Measurements from ENCODE around the gene CLEC19A.

DNA sequence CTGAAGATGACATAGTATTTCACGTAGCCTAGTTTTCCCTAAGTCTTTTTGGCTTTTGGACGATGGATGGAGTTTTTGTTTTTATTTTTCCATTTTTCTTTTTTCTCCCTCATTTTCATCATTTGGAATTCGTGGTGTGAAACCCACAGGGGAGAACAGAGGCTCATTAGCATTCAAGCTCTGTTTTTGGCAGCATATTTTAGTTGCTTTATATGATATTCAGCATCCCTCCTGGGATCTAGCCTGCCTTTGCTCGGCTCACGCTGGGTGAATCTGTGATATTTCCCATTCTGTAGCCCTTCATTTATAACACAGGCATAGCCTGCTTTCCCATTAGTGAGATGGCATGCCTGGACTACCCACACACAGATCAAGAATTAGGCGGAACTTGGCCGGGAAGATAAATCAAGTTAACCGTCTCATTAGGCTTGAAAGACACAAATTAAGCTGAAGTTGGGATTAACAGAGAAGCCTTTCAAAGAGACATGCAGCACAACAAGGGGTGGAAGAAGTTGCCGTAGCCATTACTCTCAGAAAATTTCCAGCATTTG is 20.1 kb upstream of the CLEC19A start:
- TF ChIP-seq, protein P1, sequence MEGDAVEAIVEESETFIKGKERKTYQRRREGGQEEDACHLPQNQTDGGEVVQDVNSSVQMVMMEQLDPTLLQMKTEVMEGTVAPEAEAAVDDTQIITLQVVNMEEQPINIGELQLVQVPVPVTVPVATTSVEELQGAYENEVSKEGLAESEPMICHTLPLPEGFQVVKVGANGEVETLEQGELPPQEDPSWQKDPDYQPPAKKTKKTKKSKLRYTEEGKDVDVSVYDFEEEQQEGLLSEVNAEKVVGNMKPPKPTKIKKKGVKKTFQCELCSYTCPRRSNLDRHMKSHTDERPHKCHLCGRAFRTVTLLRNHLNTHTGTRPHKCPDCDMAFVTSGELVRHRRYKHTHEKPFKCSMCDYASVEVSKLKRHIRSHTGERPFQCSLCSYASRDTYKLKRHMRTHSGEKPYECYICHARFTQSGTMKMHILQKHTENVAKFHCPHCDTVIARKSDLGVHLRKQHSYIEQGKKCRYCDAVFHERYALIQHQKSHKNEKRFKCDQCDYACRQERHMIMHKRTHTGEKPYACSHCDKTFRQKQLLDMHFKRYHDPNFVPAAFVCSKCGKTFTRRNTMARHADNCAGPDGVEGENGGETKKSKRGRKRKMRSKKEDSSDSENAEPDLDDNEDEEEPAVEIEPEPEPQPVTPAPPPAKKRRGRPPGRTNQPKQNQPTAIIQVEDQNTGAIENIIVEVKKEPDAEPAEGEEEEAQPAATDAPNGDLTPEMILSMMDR (IDR thresholded peaks at IDR 0.05) = no peak
- TF ChIP-seq NR1H2 (CRISPR knock-in tag; IDR thresholded peaks at IDR 0.05) (no peak), NFATC4 (CRISPR knock-in tag; IDR thresholded peaks at IDR 0.05) (no peak), CREB1 (CRISPR knock-in tag; IDR thresholded peaks at IDR 0.05) (no peak), MXD4 (CRISPR knock-in tag; IDR thresholded peaks at IDR 0.05; ENCODE audit: borderline replicate concordance) (no peak), GRHL2 (CRISPR knock-in tag; IDR thresholded peaks at IDR 0.05; ENCODE audit: insufficient replicate concordance, severe bottlenecking) (no peak), JUN (CRISPR knock-in tag; IDR thresholded peaks at IDR 0.05) (no peak), FOXP1 (CRISPR knock-in tag; IDR thresholded peaks at IDR 0.05; ENCODE audit: borderline replicate concordance) (no peak), ATF1 (CRISPR knock-in tag; IDR thresholded peaks at IDR 0.05) (no peak), IRF2 (CRISPR knock-in tag; IDR thresholded peaks at IDR 0.05; ENCODE audit: borderline replicate concordance, low read depth) (no peak)
- TF ChIP-seq, protein P2, sequence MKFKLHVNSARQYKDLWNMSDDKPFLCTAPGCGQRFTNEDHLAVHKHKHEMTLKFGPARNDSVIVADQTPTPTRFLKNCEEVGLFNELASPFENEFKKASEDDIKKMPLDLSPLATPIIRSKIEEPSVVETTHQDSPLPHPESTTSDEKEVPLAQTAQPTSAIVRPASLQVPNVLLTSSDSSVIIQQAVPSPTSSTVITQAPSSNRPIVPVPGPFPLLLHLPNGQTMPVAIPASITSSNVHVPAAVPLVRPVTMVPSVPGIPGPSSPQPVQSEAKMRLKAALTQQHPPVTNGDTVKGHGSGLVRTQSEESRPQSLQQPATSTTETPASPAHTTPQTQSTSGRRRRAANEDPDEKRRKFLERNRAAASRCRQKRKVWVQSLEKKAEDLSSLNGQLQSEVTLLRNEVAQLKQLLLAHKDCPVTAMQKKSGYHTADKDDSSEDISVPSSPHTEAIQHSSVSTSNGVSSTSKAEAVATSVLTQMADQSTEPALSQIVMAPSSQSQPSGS (CRISPR knock-in tag; IDR thresholded peaks at IDR 0.05; ENCODE audit: borderline replicate concordance, low read depth) = no peak
- TF ChIP-seq, protein P3, sequence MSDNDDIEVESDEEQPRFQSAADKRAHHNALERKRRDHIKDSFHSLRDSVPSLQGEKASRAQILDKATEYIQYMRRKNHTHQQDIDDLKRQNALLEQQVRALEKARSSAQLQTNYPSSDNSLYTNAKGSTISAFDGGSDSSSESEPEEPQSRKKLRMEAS (CRISPR knock-in tag; IDR thresholded peaks at IDR 0.05) = no peak
- TF ChIP-seq, protein P4, sequence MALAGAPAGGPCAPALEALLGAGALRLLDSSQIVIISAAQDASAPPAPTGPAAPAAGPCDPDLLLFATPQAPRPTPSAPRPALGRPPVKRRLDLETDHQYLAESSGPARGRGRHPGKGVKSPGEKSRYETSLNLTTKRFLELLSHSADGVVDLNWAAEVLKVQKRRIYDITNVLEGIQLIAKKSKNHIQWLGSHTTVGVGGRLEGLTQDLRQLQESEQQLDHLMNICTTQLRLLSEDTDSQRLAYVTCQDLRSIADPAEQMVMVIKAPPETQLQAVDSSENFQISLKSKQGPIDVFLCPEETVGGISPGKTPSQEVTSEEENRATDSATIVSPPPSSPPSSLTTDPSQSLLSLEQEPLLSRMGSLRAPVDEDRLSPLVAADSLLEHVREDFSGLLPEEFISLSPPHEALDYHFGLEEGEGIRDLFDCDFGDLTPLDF (CRISPR knock-in tag; IDR thresholded peaks at IDR 0.05) = no peak
